PC-9 (cell line): ENCODE measurements around the gene IL17RB. TPM values are rescaled to one million over a fixed set of nuclear protein-coding genes. Genes with fewer than 3 reads are reported as not detected.

ENCODE experiments used
- BruUV-seq: library from RNA; stranded (reverse); fragments of 400-500 nt; replicated peaks from 2 replicates; lab custom pipeline; 2021; lab: Mats Ljungman, UMichigan
- CTCF ChIA-PET: fragments of 300-600 bp; sonication (Branson Sonifier 250); formaldehyde crosslinking; loops from one replicate; lab custom pipeline; 2022; ENCODE audit warnings: antibody characterized with exemption; lab: Charles Lee
- POLR2A ChIA-PET: fragments of 300-600 bp; sonication (Branson Sonifier 250); formaldehyde crosslinking; loops from one replicate; lab custom pipeline; 2022; ENCODE audit warnings: antibody characterized with exemption; ENCODE audit not compliant: unreplicated experiment; lab: Charles Lee
- DNase-seq, 2 experiments: peaks; one replicate each; pipeline versions ENCODE4 v3.0.0 to v3.0.0-alpha.2; 2015 to 2022; ENCODE audit warnings: mixed read lengths in 1 of 2
- H2AFZ ChIP-seq: fragments of 200-600 bp; sonication (generic); 2 replicates; pipeline ENCODE4 v1.8.1; 2017; ENCODE audit warnings: antibody characterized with exemption
- H3F3A ChIP-seq: fragments of 200-600 bp; sonication (generic); 2 replicates; pipeline ENCODE4 v1.8.1; 2017; ENCODE audit warnings: antibody characterized with exemption, mild to moderate bottlenecking, low read depth; ENCODE audit not compliant: insufficient read depth
- H3K27ac ChIP-seq: fragments of 200-600 bp; sonication (generic); 2 replicates; pipeline ENCODE4 v1.6.1; 2016; ENCODE audit warnings: mixed run types
- H3K27me3 ChIP-seq: fragments of 200-600 bp; sonication (generic); 2 replicates; pipeline ENCODE4 v1.6.1; 2016; ENCODE audit warnings: low read depth, mixed run types; ENCODE audit not compliant: insufficient read depth
- H3K36me3 ChIP-seq: fragments of 200-600 bp; sonication (generic); 2 replicates; pipeline ENCODE4 v1.6.1; 2016; ENCODE audit warnings: low read depth, mixed run types
- H3K4me1 ChIP-seq: fragments of 200-600 bp; sonication (generic); replicated peaks from 2 replicates; pipeline ENCODE4 v1.6.1; 2016; ENCODE audit warnings: mixed run types; ENCODE audit not compliant: insufficient read depth
- H3K4me2 ChIP-seq: fragments of 200-600 bp; sonication (generic); 2 replicates; pipeline ENCODE4 v1.6.1; 2017; ENCODE audit warnings: mixed run types
- H3K4me3 ChIP-seq: fragments of 200-600 bp; sonication (generic); 2 replicates; pipeline ENCODE4 v1.6.1; 2016; ENCODE audit warnings: mixed run types
- H3K79me2 ChIP-seq: fragments of 200-600 bp; sonication (generic); 2 replicates; pipeline ENCODE4 v1.6.1; 2017; ENCODE audit warnings: low read depth, mixed run types
- H3K9me2 ChIP-seq: fragments of 200-600 bp; sonication (generic); 2 replicates; pipeline ENCODE4 v1.8.1; 2017; ENCODE audit warnings: mild to moderate bottlenecking; ENCODE audit not compliant: insufficient read depth
- H3K9me3 ChIP-seq: fragments of 200-600 bp; sonication (generic); 2 replicates; pipeline ENCODE4 v1.8.1; 2016; ENCODE audit warnings: low read depth; ENCODE audit not compliant: insufficient read depth
- H4K20me1 ChIP-seq: fragments of 200-600 bp; sonication (generic); 2 replicates; pipeline ENCODE4 v1.8.1; 2017; ENCODE audit not compliant: insufficient read depth
- CTCF ChIP-seq: fragments of 200-600 bp; sonication (generic); conservative IDR thresholded peaks from 2 replicates; pipeline ENCODE4 v1.6.1; 2017; ENCODE audit warnings: mixed run types, antibody characterized with exemption, mild to moderate bottlenecking, moderate library complexity
- EZH2 ChIP-seq: fragments of 200-600 bp; sonication (generic); IDR thresholded peaks from 2 replicates; pipeline ENCODE4 v1.8.0; 2017; ENCODE audit warnings: antibody characterized with exemption, low read depth
- intact Hi-C: fragments of 100-400 bp; cut with micrococcal nuclease; formaldehyde crosslinking; loops from one replicate; pipeline ENCODE4 v1.10.0; 2022; ENCODE audit not compliant: unreplicated experiment
- total RNA-seq: library from RNA; stranded (reverse); gene quantifications from 2 replicates; pipeline ENCODE4 v1.2.3, GENCODE V29; 2021

The IL17RB gene
- total RNA-seq, 1 experiment from 2014 or later = not detected

GRCh38 chr3:53800041-53800906, 46.1 kb upstream of the IL17RB start:
- H3K27me3 ChIP-seq = peaks cover 98% of the 10 kb centered on the region
- intact Hi-C loops = no loop called here
- BruUV-seq = no TSS peak
- H3K9me2 ChIP-seq = no peaks in the 10 kb centered on the region
- DNase-seq = no peak
- no peak overlapping the region for H3K4me2 ChIP-seq
- TF ChIP-seq CTCF (no peak), EZH2 (no peak)
- H3K4me3 ChIP-seq = no peak overlapping the region
- no peaks in the 10 kb centered on the region for H3K9me3 ChIP-seq
- H3K79me2 ChIP-seq = no peaks in the 10 kb centered on the region
- no peaks in the 10 kb centered on the region for H3F3A ChIP-seq
- POLR2A ChIA-PET = no interaction called here
- H3K4me1 ChIP-seq = no peaks in the 10 kb centered on the region
- CTCF ChIA-PET = interaction anchor here (0.7 kb wide), 1 partner anchor 99 kb away, joined by 5 read pairs; no protein-coding TSS in a partner anchor
- no peaks in the 10 kb centered on the region for H4K20me1 ChIP-seq
- no peak overlapping the region for H2AFZ ChIP-seq
- H3K27ac ChIP-seq = no peak overlapping the region
- H3K36me3 ChIP-seq = no peaks in the 10 kb centered on the region

GRCh38 chr3:53801319-53801718, 45.0 kb upstream of the IL17RB start:
- no peak for DNase-seq
- POLR2A ChIA-PET = no interaction called here
- no TSS peak for BruUV-seq
- Histone ChIP-seq H3K79me2 (no peaks in the 10 kb centered on the region), H4K20me1 (no peaks in the 10 kb centered on the region), H3K27ac (no peak overlapping the region), H3K4me3 (no peak overlapping the region), H3K36me3 (no peaks in the 10 kb centered on the region), H3F3A (no peaks in the 10 kb centered on the region), H3K9me2 (no peaks in the 10 kb centered on the region), H3K9me3 (no peaks in the 10 kb centered on the region), H3K27me3 (peaks cover 97% of the 10 kb centered on the region), H2AFZ (no peak overlapping the region), H3K4me2 (no peak overlapping the region), H3K4me1 (no peaks in the 10 kb centered on the region)
- no peak for TF ChIP-seq CTCF
- no peak for TF ChIP-seq EZH2
- intact Hi-C loops = no loop called here
- CTCF ChIA-PET = no interaction called here

GRCh38 chr3:53802256-53802880, 44.0 kb upstream of the IL17RB start:
- Histone ChIP-seq H3K4me1 (no peaks in the 10 kb centered on the region), H3K4me3 (no peak overlapping the region), H3F3A (no peaks in the 10 kb centered on the region), H3K4me2 (no peak overlapping the region), H3K9me2 (no peaks in the 10 kb centered on the region), H2AFZ (no peak overlapping the region), H4K20me1 (no peaks in the 10 kb centered on the region), H3K79me2 (no peaks in the 10 kb centered on the region), H3K27ac (no peak overlapping the region), H3K9me3 (no peaks in the 10 kb centered on the region), H3K27me3 (peaks cover 99% of the 10 kb centered on the region), H3K36me3 (no peaks in the 10 kb centered on the region)
- ChIA-PET CTCF (no interaction called here), POLR2A (no interaction called here)
- intact Hi-C loops = no loop called here
- no TSS peak for BruUV-seq
- TF ChIP-seq CTCF = no peak
- no peak for TF ChIP-seq EZH2
- DNase-seq = no peak
